WI38 (cell line): ENCODE results near the gene TTYH3.
A peak's percentile ranks its signal among the peaks of the same experiment; 100 is the strongest.

Source experiments
- H3K4me3 ChIP-seq: 2 replicates; pipeline ENCODE4 v1.5.1; 2011; ENCODE audit warnings: low read depth, mild to moderate bottlenecking, control low read depth, low read length
- CTCF ChIP-seq: IDR thresholded peaks from 2 replicates; pipeline ENCODE4 v1.5.1; 2012; ENCODE audit warnings: low read depth, mild to moderate bottlenecking, control low read depth, low read length

TTYH3 gene

GRCh38 chr7:2655870-2656614 is 24.3 kb downstream of the TTYH3 start:
- TF ChIP-seq CTCF: no peak
- no peak overlapping the region for H3K4me3 ChIP-seq

DNA sequence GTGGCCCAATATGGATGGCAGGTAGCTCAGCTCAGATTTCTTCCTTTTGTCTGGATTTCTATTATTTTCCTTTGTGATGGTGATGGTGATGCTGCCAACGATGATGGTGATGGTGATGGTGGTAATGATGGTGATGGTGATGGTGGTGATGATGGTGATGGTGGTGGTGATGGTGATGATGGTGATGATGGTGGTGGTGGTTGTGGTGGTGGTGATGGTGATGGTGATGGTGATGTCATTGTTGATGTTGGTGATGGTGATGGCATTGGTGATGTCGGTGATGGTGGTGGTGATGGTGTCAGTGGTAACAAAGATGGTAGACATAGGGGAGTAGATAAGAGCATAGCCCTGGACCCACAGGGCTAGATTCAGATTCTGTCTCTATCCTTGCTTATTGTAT is 25.4 kb downstream of the TTYH3 start:
- no peak for TF ChIP-seq CTCF

GRCh38 chr7:2657920-2658671 is 26.3 kb downstream of the TTYH3 start:
- H3K4me3 ChIP-seq: no peak overlapping the region
- no peak for TF ChIP-seq CTCF

More for the DNA sequence above, 25.4 kb downstream of the TTYH3 start:
- no peak overlapping the region for H3K4me3 ChIP-seq

DNA sequence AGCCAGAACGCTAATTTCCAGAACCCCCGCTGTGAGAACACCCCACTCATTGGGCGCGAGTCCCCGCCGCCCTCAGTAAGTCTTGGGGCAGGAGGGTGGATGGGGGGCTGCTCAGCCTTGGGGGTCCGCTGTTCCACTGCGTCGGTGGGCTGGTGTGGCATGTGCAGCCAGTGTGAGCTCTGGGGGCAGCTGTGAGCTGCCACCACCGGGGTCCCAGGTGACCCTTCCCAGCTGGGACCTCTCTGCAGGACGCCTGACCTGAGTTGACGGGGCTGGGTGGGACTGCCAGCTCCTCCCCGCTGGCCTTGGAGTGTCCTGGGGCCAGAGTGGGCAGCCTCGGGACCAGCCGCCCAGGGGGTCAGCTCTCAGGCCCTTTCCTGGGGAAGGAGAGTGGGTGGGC is 27.2 kb downstream of the TTYH3 start:
- no peak overlapping the region for H3K4me3 ChIP-seq
- no peak for TF ChIP-seq CTCF

- TF ChIP-seq CTCF: no peak
- no peak overlapping the region for H3K4me3 ChIP-seq
Observed at GRCh38 chr7:2659556-2660358, 28.0 kb downstream of the TTYH3 start.

DNA sequence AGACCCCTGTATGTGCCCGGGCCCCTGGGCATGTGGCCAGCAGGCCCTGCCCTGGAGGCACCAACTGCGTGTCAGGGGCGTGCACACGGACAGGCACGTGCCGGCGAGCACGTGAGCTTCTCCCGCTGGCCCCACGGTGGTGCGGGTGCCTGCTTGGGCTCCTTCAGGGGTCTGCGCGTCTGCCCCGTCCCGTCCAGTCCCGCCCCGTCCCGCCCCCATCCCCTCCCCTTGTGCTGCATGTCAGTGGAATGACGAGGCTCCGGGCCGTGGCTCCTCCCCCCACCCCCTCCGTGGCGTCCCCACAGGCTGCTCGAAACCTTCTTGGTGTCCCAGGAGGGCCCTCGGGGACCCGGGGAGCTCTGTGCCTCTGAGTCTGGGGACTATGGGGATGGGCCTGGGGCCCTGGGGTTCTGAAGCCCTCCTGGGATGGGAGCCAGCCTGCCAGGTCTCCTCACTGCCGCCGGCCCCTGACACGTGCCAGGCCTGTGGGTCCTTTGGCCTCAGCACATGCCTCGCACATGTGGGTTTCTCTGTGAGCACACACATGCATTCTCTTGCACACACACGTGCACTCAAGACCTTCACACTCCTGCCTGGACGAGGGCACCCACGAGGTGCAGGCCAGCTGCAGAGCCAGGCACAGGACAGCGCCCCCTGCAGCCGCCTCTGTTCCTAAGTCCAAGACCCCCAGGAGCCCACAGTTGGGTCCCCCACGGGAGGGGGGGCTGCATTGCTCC is 28.7 kb downstream of the TTYH3 start:
- no peak overlapping the region for H3K4me3 ChIP-seq
- TF ChIP-seq CTCF: 0 out of 2 replicates have a peak, but pooled peaks have one; percentile 17
